Measurements from ENCODE around the gene KIAA0040.

- no peak for TF ChIP-seq CTCF (IDR thresholded peaks at IDR 0.05; ENCODE audit: poor library complexity, severe bottlenecking)
- no peak for TF ChIP-seq EP300 (conservative IDR thresholded peaks at IDR 0.05; ENCODE audit: poor library complexity, severe bottlenecking)
These were observed 16.3 kb downstream of the KIAA0040 start for GRCh38 chr1:175176246-175176645.
